HFFc6 (cell line): ENCODE data around the gene COX6B2. TPM values are rescaled to one million over a fixed set of nuclear protein-coding genes. Genes with fewer than 3 reads are reported as not detected.

Experiments
- DNase-seq: peaks from one replicate; pipeline ENCODE4 v3.0.0-alpha.2; 2018
- H3K27ac Mint-ChIP-seq: 2 replicates; pipeline ENCODE4 v1.8.0; 2020; ENCODE audit warnings: mild to moderate bottlenecking, mixed read lengths
- H3K27me3 Mint-ChIP-seq: 2 replicates; pipeline ENCODE4 v1.8.0; 2021; ENCODE audit warnings: mild to moderate bottlenecking, moderate library complexity, mixed read lengths; ENCODE audit not compliant: insufficient read depth
- H3K36me3 Mint-ChIP-seq: 2 replicates; pipeline ENCODE4 v1.8.0; 2021; ENCODE audit warnings: low read depth, mixed read lengths
- H3K4me1 Mint-ChIP-seq: 2 replicates; pipeline ENCODE4 v1.8.0; 2020; ENCODE audit warnings: low read depth, mixed read lengths
- H3K4me3 Mint-ChIP-seq: 2 replicates; pipeline ENCODE4 v1.8.0; 2020; ENCODE audit warnings: mild to moderate bottlenecking, moderate library complexity, mixed read lengths
- H3K9me3 Mint-ChIP-seq: 2 replicates; pipeline ENCODE4 v1.8.0; 2020; ENCODE audit warnings: mild to moderate bottlenecking, mixed read lengths
- total RNA-seq, 6 experiments: library from RNA; stranded (reverse); fragmentation: NEBNext Ultra II Directional; extraction: Animal tissue kit (Norgen Biotek cat#: 25700); gene quantifications; 2 replicates in 1 of 6; 3 replicates in 5 of 6; pipeline ENCODE4 v1.2.3, GENCODE V29; 2021
- TF ChIP-seq, protein P1 (sequence below): fragments of 200-600 bp; sonication (generic); IDR thresholded peaks from 2 replicates; pipeline ENCODE4 v1.5.0; 2021; ENCODE audit warnings: antibody characterized with exemption, mild to moderate bottlenecking

Gene COX6B2
- total RNA-seq, 6 experiments from 2014 or later: not detected

DNA sequence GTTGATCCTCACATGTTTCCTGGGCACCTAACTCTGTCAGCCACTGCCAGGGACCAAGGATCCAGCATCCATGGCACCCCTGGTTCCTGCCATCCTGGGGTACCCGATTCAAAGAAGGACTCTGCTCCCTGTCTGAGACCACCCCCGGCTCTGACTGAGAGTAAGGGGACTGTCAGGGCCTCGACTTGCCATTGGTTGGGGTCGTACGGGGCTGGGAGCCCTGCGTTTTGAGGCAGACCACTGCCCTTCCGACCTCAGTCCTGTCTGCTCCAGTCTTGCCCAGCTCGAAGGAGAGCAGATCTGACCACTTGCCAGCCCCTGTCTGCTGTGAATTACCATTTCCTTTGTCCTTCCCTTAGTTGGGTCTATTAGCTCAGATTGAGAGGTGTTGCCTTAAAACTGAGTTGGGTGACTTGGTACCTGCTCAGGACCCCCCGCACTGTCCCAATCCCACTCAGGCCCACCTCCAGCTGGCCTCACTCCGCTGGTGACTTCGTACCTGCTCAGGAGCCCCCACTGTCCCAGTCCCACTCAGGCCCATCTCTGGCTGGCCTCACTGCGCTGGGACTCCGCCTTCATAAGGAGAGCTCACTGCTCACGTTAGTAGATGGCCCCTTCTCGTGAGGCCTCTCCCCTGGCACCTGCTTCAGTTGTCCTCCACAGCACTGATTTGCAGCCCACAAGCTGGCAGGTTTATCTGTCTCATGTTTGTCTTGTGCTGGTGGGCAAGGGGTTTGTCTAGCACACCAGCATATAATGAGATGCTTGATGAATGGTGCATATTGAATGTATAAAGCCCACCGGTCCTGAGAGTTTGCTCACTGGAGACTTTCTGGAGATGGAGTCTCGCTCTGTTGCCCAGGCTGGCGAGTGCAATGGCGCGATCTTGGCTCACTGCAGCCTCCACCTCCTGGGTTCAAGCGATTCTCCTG, 35.1 kb upstream of the COX6B2 start:
- Mint-ChIP-seq H3K4me3 (peak overlapping the region; percentile 99), H3K27ac (peak overlapping the region; percentile 63), H3K27me3 (peaks cover 17% of the 10 kb centered on the region), H3K4me1 (peaks cover 42% of the 10 kb centered on the region), H3K36me3 (peaks cover 54% of the 10 kb centered on the region), H3K9me3 (peaks cover 7% of the 10 kb centered on the region)
- no peak for DNase-seq
- TF ChIP-seq, protein P1, sequence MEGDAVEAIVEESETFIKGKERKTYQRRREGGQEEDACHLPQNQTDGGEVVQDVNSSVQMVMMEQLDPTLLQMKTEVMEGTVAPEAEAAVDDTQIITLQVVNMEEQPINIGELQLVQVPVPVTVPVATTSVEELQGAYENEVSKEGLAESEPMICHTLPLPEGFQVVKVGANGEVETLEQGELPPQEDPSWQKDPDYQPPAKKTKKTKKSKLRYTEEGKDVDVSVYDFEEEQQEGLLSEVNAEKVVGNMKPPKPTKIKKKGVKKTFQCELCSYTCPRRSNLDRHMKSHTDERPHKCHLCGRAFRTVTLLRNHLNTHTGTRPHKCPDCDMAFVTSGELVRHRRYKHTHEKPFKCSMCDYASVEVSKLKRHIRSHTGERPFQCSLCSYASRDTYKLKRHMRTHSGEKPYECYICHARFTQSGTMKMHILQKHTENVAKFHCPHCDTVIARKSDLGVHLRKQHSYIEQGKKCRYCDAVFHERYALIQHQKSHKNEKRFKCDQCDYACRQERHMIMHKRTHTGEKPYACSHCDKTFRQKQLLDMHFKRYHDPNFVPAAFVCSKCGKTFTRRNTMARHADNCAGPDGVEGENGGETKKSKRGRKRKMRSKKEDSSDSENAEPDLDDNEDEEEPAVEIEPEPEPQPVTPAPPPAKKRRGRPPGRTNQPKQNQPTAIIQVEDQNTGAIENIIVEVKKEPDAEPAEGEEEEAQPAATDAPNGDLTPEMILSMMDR: no peak

DNA sequence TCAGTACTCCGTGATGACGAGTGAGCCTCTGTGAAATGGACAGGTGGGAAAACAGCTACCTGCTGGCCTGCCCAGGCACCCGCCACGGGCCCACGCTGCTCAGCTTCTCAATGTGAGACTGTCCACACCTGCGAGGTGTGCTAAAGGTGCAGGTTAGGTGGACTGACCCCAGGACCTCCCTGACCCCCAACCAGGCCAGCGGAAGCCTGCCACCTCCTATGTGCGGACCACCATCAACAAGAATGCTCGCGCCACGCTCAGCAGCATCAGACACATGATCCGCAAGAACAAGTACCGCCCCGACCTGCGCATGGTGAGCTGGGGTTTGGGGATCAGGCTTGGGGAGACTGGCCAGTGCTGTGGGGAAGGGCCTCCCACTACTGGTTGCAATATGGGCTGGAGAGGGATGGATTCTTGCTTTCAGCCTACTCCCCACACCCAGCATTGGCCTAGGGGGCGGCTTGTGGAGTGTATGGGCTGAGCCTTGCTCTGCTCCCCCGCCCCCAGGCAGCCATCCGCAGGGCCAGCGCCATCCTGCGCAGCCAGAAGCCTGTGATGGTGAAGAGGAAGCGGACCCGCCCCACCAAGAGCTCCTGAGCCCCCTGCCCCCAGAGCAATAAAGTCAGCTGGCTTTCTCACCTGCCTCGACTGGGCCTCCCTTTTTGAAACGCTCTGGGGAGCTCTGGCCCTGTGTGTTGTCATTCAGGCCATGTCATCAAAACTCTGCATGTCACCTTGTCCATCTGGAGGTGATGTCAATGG, 33.4 kb upstream of the COX6B2 start:
- H3K9me3 Mint-ChIP-seq: peaks cover 7% of the 10 kb centered on the region
- DNase-seq: no peak
- H3K36me3 Mint-ChIP-seq: peaks cover 54% of the 10 kb centered on the region
- TF ChIP-seq, protein P1: no peak
- peak overlapping the region; percentile 95 for H3K27ac Mint-ChIP-seq
- peak overlapping the region; percentile 99 for H3K4me3 Mint-ChIP-seq
- H3K4me1 Mint-ChIP-seq: peaks cover 45% of the 10 kb centered on the region
- peaks cover 17% of the 10 kb centered on the region for H3K27me3 Mint-ChIP-seq

DNA sequence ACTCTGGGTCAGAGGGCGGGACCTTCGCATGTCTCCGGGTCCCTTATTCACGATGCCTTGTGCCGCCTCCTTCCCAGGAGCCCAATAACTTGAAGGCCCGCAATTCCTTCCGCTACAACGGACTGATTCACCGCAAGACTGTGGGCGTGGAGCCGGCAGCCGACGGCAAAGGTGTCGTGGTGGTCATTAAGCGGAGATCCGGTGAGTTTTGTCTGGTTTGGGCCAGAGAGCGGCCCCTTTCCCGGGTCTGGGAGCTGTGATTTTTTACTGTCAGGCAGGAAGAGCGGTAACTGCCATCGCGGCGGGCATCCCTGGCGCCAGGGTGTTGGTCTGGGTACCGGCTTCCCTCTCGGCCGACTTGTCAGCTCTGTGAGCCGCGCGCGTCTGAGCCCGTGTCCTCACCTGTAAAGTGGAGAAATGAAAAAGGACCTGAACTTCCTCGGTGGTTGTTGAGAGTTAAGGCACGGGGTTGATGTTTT, 32.0 kb upstream of the COX6B2 start:
- Mint-ChIP-seq H3K4me1 (peaks cover 42% of the 10 kb centered on the region), H3K9me3 (peaks cover 7% of the 10 kb centered on the region), H3K4me3 (peak overlapping the region; percentile 99), H3K36me3 (peaks cover 47% of the 10 kb centered on the region), H3K27ac (peak overlapping the region; percentile 95), H3K27me3 (peaks cover 12% of the 10 kb centered on the region)
- TF ChIP-seq, protein P1: no peak
- no peak for DNase-seq

DNA sequence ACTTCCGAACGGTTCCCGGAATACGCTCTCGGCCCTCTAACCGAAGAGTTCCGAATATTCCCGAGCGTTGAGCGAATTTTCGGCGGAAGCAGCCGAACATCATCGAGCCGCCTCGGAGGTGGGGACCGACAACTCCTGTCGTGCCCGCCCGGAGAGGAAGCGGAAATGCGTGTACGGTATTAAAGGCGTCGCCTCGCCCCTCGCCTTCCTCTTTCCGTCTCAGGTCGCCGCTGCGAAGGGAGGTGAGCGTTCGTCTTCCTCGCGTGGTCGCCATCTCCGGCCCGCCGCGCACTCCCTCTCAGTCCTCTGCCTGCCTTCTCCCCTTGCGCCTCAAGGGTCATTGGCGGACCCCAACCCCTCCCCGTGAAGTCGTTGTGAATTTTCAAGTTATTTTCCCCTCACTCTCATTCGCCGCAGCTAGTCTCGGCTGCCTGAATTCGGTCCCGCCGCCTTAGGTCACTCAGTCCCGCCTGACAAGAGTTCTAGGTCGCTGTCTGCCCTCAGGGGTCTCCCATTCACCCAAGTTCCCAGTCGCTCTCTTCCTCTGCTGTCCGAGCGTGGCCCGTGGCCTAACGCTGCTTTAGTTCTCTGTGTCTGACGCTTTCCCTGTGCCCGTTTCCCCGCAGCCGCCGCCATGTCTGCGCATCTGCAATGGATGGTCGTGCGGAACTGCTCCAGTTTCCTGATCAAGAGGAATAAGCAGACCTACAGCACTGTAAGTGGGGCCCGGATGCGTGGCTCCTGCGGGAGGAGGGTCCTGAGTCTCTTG, 31.4 kb upstream of the COX6B2 start, which contains the start of gene RPL28:
Gene RPL28 (plus strand): TSS at position 209 of the 769 bp plus-strand sequence. CDS start 426 bp downstream, at position 635.
- peaks cover 41% of the 10 kb centered on the region for H3K36me3 Mint-ChIP-seq
- peaks cover 12% of the 10 kb centered on the region for H3K27me3 Mint-ChIP-seq
- TF ChIP-seq, protein P1: no peak
- peak within 1 kb of the TSS; percentile 95 for H3K27ac Mint-ChIP-seq
- peak within 1 kb of the TSS; percentile 99 for H3K4me3 Mint-ChIP-seq
- H3K9me3 Mint-ChIP-seq: peaks cover 7% of the 10 kb centered on the region
- peak; percentile 97 for DNase-seq
- H3K4me1 Mint-ChIP-seq: peaks cover 38% of the 10 kb centered on the region
